K562 treated with DMSO at 1 percent for 48 hours (cell line): ENCODE measurements around the gene LSS. TPM values are rescaled to one million over a fixed set of nuclear protein-coding genes. Genes with fewer than 3 reads are reported as not detected.

Experiments used
- total RNA-seq: library from RNA; unstranded; fragments of 300-600 nt; gene quantifications from 2 replicates; pipeline ENCODE4 v1.2.3, GENCODE V29; 2022; ENCODE audit warnings: low replicate concordance; ENCODE audit errors: extremely low read depth

LSS gene
- not detected in 2 replicates for total RNA-seq

GRCh38 chr21:46228345-46229051 is at the start of gene LSS:
TSS of gene LSS (minus strand) at chr21:46228774. CDS start at chr21:46228745, 29 bp downstream.

DNA sequence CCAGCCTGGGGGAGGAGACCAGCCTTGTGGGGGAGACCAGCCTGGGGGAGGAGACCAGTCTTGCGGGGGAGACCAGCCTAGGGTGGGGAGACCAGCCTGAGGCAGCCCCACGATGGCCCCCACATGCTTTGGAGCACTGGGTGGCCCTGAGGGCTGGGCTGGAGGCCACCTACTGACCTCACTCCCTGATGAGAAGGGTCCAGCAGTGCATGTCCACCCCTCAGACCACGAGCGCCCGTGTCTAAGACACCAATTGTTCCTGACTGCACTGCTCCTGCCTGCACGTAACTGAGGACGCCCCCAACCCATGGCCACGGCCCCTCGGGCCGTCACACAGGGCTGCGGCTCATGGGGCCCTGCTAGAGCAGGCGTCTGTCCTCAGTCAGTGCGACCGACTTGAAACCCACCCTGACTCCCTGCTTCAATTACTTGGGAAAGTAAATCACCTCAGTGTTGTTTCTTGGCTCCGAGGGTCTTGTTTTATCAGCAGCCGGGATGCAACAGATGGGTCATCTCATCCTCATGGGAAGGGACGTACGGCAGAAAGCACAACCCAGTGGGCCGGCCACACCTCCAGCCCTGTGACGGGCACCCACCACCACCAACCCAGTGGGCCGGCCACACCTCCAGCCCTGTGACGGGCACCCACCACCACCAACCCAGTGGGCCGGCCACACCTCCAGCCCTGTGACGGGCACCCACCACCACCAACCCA is 44.5 kb downstream of the LSS start, which contains the start of gene SPATC1L:
Gene SPATC1L (minus strand): TSS at position 550 of the 715 bp plus-strand sequence. CDS start 1,643 bp downstream, outside the sequence.

DNA sequence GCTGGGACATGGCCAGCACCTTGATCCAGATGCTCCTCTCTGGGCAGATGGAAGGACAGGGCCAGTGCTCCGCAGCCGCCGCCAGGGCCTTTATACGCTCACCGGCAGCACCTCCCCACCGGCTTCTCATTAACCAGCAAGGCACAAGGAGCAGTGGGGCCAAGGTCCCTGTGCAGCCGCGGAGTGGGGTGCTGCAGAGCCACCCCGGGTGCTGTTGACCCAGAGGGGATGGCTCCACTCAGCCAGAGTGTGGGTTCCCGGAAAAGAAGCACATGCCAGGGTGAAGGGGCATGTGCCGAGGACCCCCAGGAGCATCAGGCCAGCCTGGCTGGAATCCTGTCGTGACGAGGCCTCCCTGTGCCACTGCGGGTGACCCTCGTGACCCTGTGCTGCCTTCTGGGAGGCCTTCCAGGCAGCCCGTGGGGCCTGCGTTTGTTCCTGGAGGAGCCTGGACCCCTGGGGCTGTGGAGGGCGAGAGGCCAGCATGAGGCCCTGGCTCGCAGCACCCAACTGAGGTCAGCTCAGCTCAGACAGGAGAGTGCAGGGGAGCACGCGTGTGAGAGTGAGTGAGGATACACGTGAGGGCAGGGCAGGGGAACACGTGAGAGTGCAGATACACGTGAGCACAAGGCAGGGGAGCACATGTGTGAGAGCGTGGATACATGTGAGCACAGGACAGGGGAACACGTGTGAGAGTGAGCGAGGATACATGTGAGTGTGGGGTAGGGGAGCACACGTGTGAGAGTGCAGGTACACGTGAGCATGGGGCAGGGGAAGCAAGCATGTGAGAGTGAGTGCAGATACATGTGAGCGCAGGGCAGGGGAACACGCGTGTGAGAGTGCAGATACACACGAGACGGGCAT is 72.8 kb downstream of the LSS start, which contains the start of gene FTCD:
Gene FTCD (minus strand): TSS at position 66 of the 864 bp plus-strand sequence. CDS start 56 bp downstream, at position 10.

Other genes with a start within 250 kb of the LSS start
- not detected in 2 replicates for gene COL6A1, start 247.0 kb downstream of the LSS start, total RNA-seq
- not detected in 2 replicates for gene COL6A2, start 130.7 kb downstream of the LSS start, total RNA-seq
- gene FTCD, start 73.2 kb downstream of the LSS start, total RNA-seq: not detected in 2 replicates
- gene SPATC1L, start 44.3 kb downstream of the LSS start, total RNA-seq: not detected in 2 replicates
- not detected in 2 replicates for gene MCM3AP, start 56.8 kb upstream of the LSS start, total RNA-seq
- not detected in 2 replicates for gene YBEY, start 57.6 kb upstream of the LSS start, total RNA-seq
- not detected in 2 replicates for gene C21orf58, start 95.1 kb upstream of the LSS start, total RNA-seq
- not detected in 2 replicates for gene PCNT, start 95.4 kb upstream of the LSS start, total RNA-seq
- not detected in 2 replicates for gene DIP2A, start 230.1 kb upstream of the LSS start, total RNA-seq